A549 (cell line): ENCODE data around the gene HIVEP1. TPM values are rescaled to one million over a fixed set of nuclear protein-coding genes. Genes with fewer than 3 reads are reported as not detected.

Source experiments
- ATAC-seq, 2 experiments: fragments of 200-7000 bp in 1 of 2; fragments of >200 bp in 1 of 2; cut with Nextera tagmentation in 1 of 2; cut with Tn5 transposase in 1 of 2; 3 replicates each; pipeline versions ENCODE4 v1.8.0 to v1.9.1; 2018 to 2020; ENCODE audit warnings: mild to moderate bottlenecking in 1 of 2, moderate library complexity in 1 of 2
- CTCF ChIA-PET: fragments of 300-600 bp; sonication (Branson Sonifier 250); formaldehyde crosslinking; extraction: SDS; loops from one replicate; lab custom pipeline; 2021; ENCODE audit warnings: antibody characterized with exemption, inconsistent platforms; lab: Yijun Ruan, JAX
- POLR2A ChIA-PET: fragments of 350-600 bp; formaldehyde crosslinking; extraction: SDS; loops from one replicate; lab custom pipeline; 2021; ENCODE audit warnings: antibody characterized with exemption, inconsistent platforms; lab: Yijun Ruan, JAX
- DNase-seq, 2 experiments: peaks; one replicate each; pipeline versions ENCODE4 v3.0.0 to v3.0.0-alpha.2; 2011 to 2016; ENCODE audit warnings: low read depth in 1 of 2, low spot score in 1 of 2
- FAIRE-seq: peaks from 2 replicates; lab custom pipeline; 2011; peaks lifted over from hg19 to GRCh38; lab: Jason Lieb, UNC
- H3K27ac ChIP-seq, 2 experiments: fragments of >200 bp; sonication (Bioruptor Twin); formaldehyde crosslinking; 3 replicates each; pipeline ENCODE4 v1.5.1; 2016 to 2017
- H3K4me1 ChIP-seq: fragments of >200 bp; sonication (Bioruptor Twin); formaldehyde crosslinking; 3 replicates; pipeline ENCODE4 v1.6.1; 2016
- H3K4me2 ChIP-seq: fragments of >200 bp; sonication (Bioruptor Twin); formaldehyde crosslinking; 3 replicates; pipeline ENCODE4 v1.6.1; 2016
- H3K4me3 ChIP-seq: fragments of >200 bp; sonication (Bioruptor Twin); formaldehyde crosslinking; 3 replicates; pipeline ENCODE4 v1.5.1; 2016
- H3K9me3 ChIP-seq: fragments of >200 bp; sonication (Bioruptor Twin); formaldehyde crosslinking; 3 replicates; pipeline ENCODE4 v1.6.1; 2016
- ATOH8 ChIP-seq: fragments of 250-450 bp; sonication (Bioruptor Pico); IDR thresholded peaks from 2 replicates; pipeline ENCODE4 v1.5.0; 2020; ENCODE audit warnings: low read depth, mild to moderate bottlenecking, moderate library complexity
- BCL3 ChIP-seq: fragments of >200 bp; sonication (Bioruptor Twin); formaldehyde crosslinking; IDR thresholded peaks from 3 replicates; pipeline ENCODE4 v1.6.1; 2016
- BHLHE40 ChIP-seq: IDR thresholded peaks from 2 replicates; pipeline ENCODE4 v1.6.1; 2012; ENCODE audit warnings: low read depth, low read length, inconsistent platforms
- CBX2 ChIP-seq: fragments of 200-600 bp; sonication (generic); IDR thresholded peaks from 2 replicates; pipeline ENCODE4 v1.6.1; 2016; ENCODE audit warnings: low read depth, mild to moderate bottlenecking, borderline replicate concordance
- CHD4 ChIP-seq: fragments of 200-600 bp; sonication (generic); IDR thresholded peaks from 2 replicates; pipeline ENCODE4 v1.6.1; 2016; ENCODE audit warnings: antibody characterized with exemption, mild to moderate bottlenecking, borderline replicate concordance
- CTCF ChIP-seq: fragments of >200 bp; sonication (Bioruptor Twin); formaldehyde crosslinking; IDR thresholded peaks from 3 replicates; pipeline ENCODE4 v1.5.1; 2016
- EHMT2 ChIP-seq: fragments of 200-600 bp; sonication (generic); IDR thresholded peaks from 2 replicates; pipeline ENCODE4 v1.6.1; 2016; ENCODE audit warnings: antibody characterized with exemption, low read depth, mild to moderate bottlenecking, moderate library complexity
- FOSL2 ChIP-seq, 2 experiments: fragments of 450-650 bp in 1 of 2; fragments of >200 bp in 1 of 2; sonication (Bioruptor Twin) in 1 of 2; formaldehyde crosslinking; IDR thresholded peaks; 2 replicates each; pipeline versions ENCODE4 v1.5.0 to v1.6.1; 2016 to 2020; ENCODE audit warnings: mild to moderate bottlenecking in 1 of 2, moderate library complexity in 1 of 2
- FOXS1 ChIP-seq: fragments of 250-450 bp; sonication (Bioruptor Pico); IDR thresholded peaks from 2 replicates; pipeline ENCODE4 v1.5.0; 2020; ENCODE audit warnings: mild to moderate bottlenecking, moderate library complexity
- HDAC2 ChIP-seq: fragments of 200-600 bp; sonication (generic); IDR thresholded peaks from 2 replicates; pipeline ENCODE4 v1.6.1; 2016
- HES2 ChIP-seq: fragments of >200 bp; sonication (Bioruptor Twin); formaldehyde crosslinking; IDR thresholded peaks from 2 replicates; pipeline ENCODE4 v1.6.1; 2016
- JUN ChIP-seq, 2 experiments: fragments of >200 bp; sonication (Bioruptor Twin); formaldehyde crosslinking; IDR thresholded peaks; 2 replicates in 1 of 2; 3 replicates in 1 of 2; pipeline ENCODE4 v1.6.1; 2016 to 2017
- JUNB ChIP-seq: fragments of >200 bp; sonication (Bioruptor Twin); formaldehyde crosslinking; IDR thresholded peaks from 2 replicates; pipeline ENCODE4 v1.6.1; 2016
- KDM1A ChIP-seq: fragments of 200-600 bp; sonication (generic); IDR thresholded peaks from 2 replicates; pipeline ENCODE4 v1.6.1; 2016; ENCODE audit warnings: low read depth, mild to moderate bottlenecking
- KDM5A ChIP-seq: fragments of 200-600 bp; sonication (generic); IDR thresholded peaks from 2 replicates; pipeline ENCODE4 v1.6.1; 2016; ENCODE audit warnings: antibody characterized with exemption, mild to moderate bottlenecking
- MAX ChIP-seq: IDR thresholded peaks from 2 replicates; pipeline ENCODE4 v1.6.1; 2012
- NFE2L2 ChIP-seq: fragments of 150-350 bp; conservative IDR thresholded peaks from 2 replicates; pipeline ENCODE4 v1.6.1; 2014; ENCODE audit warnings: low read length
- NPAS2 ChIP-seq: fragments of 250-450 bp; sonication (Bioruptor Pico); IDR thresholded peaks from 2 replicates; pipeline ENCODE4 v1.8.0; 2022; ENCODE audit warnings: mild to moderate bottlenecking, moderate library complexity, borderline replicate concordance
- NR3C1 ChIP-seq: fragments of >200 bp; sonication (Bioruptor Twin); formaldehyde crosslinking; IDR thresholded peaks from 3 replicates; pipeline ENCODE4 v1.6.1; 2017
- PBX3 ChIP-seq: IDR thresholded peaks from 2 replicates; pipeline ENCODE4 v1.6.1; 2012
- PHF8 ChIP-seq: fragments of 200-600 bp; sonication (generic); IDR thresholded peaks from 2 replicates; pipeline ENCODE4 v1.6.1; 2016; ENCODE audit warnings: low read depth, mild to moderate bottlenecking, antibody characterized with exemption, moderate library complexity, borderline replicate concordance
- POLR2A ChIP-seq: IDR thresholded peaks from 2 replicates; pipeline ENCODE4 v1.6.1; 2012; ENCODE audit warnings: mild to moderate bottlenecking, low read length
- RAD21 ChIP-seq, 2 experiments: fragments of >200 bp in 1 of 2; sonication (Bioruptor Twin) in 1 of 2; formaldehyde crosslinking in 1 of 2; IDR thresholded peaks in 1 of 2; conservative IDR thresholded peaks in 1 of 2; 2 replicates in 1 of 2; 3 replicates in 1 of 2; pipeline ENCODE4 v1.6.1; 2012 to 2018; ENCODE audit warnings: inconsistent platforms in 1 of 2
- RCOR1 ChIP-seq: fragments of 150-350 bp; IDR thresholded peaks from 2 replicates; pipeline ENCODE4 v1.6.1; 2014; ENCODE audit warnings: antibody characterized with exemption, low read length, low read depth
- REST ChIP-seq: fragments of 200-600 bp; sonication (generic); IDR thresholded peaks from 2 replicates; pipeline ENCODE4 v1.6.1; 2016; ENCODE audit warnings: antibody characterized with exemption, mild to moderate bottlenecking, moderate library complexity
- RFX5 ChIP-seq: fragments of 450-650 bp; IDR thresholded peaks from 2 replicates; pipeline ENCODE4 v1.7.1; 2014; ENCODE audit warnings: antibody characterized with exemption, mild to moderate bottlenecking, moderate library complexity
- SMC3 ChIP-seq: fragments of >200 bp; sonication (Bioruptor Twin); formaldehyde crosslinking; IDR thresholded peaks from 3 replicates; pipeline ENCODE4 v1.6.1; 2018; ENCODE audit warnings: inconsistent platforms
- SREBF2 ChIP-seq: fragments of 450-650 bp; IDR thresholded peaks from 2 replicates; pipeline ENCODE4 v1.6.1; 2014; ENCODE audit warnings: mild to moderate bottlenecking, moderate library complexity
- TFCP2L1 ChIP-seq: fragments of 250-450 bp; sonication (Bioruptor Pico); IDR thresholded peaks from 2 replicates; pipeline ENCODE4 v1.5.0; 2021; ENCODE audit warnings: mild to moderate bottlenecking
- TP53 ChIP-seq: fragments of 250-450 bp; sonication (Bioruptor Pico); IDR thresholded peaks from 2 replicates; pipeline ENCODE4 v1.5.0; 2021; ENCODE audit warnings: mild to moderate bottlenecking, moderate library complexity
- ZFP36 ChIP-seq: fragments of 450-650 bp; IDR thresholded peaks from 2 replicates; pipeline ENCODE4 v1.6.1; 2014; ENCODE audit warnings: borderline replicate concordance; ENCODE audit not compliant: partially characterized antibody
- ZNF302 ChIP-seq: fragments of 250-450 bp; sonication (Bioruptor Pico); IDR thresholded peaks from 2 replicates; pipeline ENCODE4 v1.9.0; 2021; ENCODE audit warnings: inconsistent platforms, mild to moderate bottlenecking, moderate library complexity
- ZSCAN20 ChIP-seq: fragments of 250-450 bp; sonication (Bioruptor Pico); IDR thresholded peaks from 2 replicates; pipeline ENCODE4 v1.8.0; 2022; ENCODE audit warnings: mild to moderate bottlenecking, moderate library complexity
- WGBS: methylation state at CpG from one replicate; pipeline ENCODE4 v1.1.6; 2017; ENCODE audit errors: missing lambda C conversion rate; 5-methylcytosine and 5-hydroxymethylcytosine counted together
- polyA plus RNA-seq, 4 experiments: library from polyadenylated mRNA; depleted of rRNA in 3 of 4; stranded (reverse); fragments of >200 nt; fragmentation: RNase III in 1 of 4; extraction: RNeasy Plus Mini Kit Qiagen cat#74134 plus additional on column Dnase treatment in 1 of 4; gene quantifications; 2 replicates in 3 of 4; 3 replicates in 1 of 4; pipeline ENCODE4 v1.2.3, GENCODE V29; 2011 to 2017

Gene HIVEP1
- polyA plus RNA-seq, 2 of the 4 experiments (the other 2 are of a cell fraction), result 5.8 to 10.5 TPM

- Histone ChIP-seq H3K4me2 (no peak overlapping the region), H3K27ac (no peak overlapping the region), H3K4me3 (no peak overlapping the region), H3K9me3 (no peaks in the 10 kb centered on the region), H3K4me1 (no peaks in the 10 kb centered on the region)
- TF ChIP-seq ATOH8 (CRISPR knock-in tag) (no peak), CHD4 (no peak), PBX3 (no peak), POLR2A (no peak), NFE2L2 (no peak), RCOR1 (no peak), ZNF302 (CRISPR knock-in tag) (no peak), TP53 (no peak), FOSL2 (IDR thresholded peaks at IDR 0.05) (no peak), FOSL2 (CRISPR knock-in tag; IDR thresholded peaks at IDR 0.05) (no peak), BHLHE40 (no peak), NR3C1 (no peak), KDM5A (no peak), KDM1A (no peak), RAD21 (conservative IDR thresholded peaks at IDR 0.05 in 1 of 2, IDR thresholded peaks at IDR 0.05 in 1 of 2) (no peak), HDAC2 (no peak), HES2 (no peak), SREBF2 (no peak), FOXS1 (CRISPR knock-in tag) (no peak), EHMT2 (no peak)
- DNase-seq, result no peak
- ChIA-PET CTCF (no interaction called here), POLR2A (no interaction called here)
- no peak for ATAC-seq
- FAIRE-seq, result no peak
- 59% methylated on average over 1 of the region's 1 CpG for WGBS
Observed at GRCh38 chr6:11996751-11997150, 15.4 kb upstream of the HIVEP1 start.

- H3K4me2 ChIP-seq, result no peak overlapping the region
- CTCF ChIA-PET, result no interaction called here
- H3K27ac ChIP-seq, result no peak overlapping the region
- POLR2A ChIA-PET, result interaction anchor here (0.5 kb wide), 1 partner anchor 403 kb away, joined by 3 read pairs; no protein-coding TSS in a partner anchor
- ATAC-seq (no peak), FAIRE-seq (no peak), DNase-seq (no peak)
- no peaks in the 10 kb centered on the region for H3K4me1 ChIP-seq
- no peak overlapping the region for H3K4me3 ChIP-seq
- 91% methylated on average over 5 of the region's 5 CpGs for WGBS
- H3K9me3 ChIP-seq, result no peaks in the 10 kb centered on the region
- no peak for TF ChIP-seq REST
- TF ChIP-seq ZNF302 (CRISPR knock-in tag), result no peak
- TF ChIP-seq NPAS2 (CRISPR knock-in tag), result no peak
- TF ChIP-seq ZSCAN20, result no peak
- no peak for TF ChIP-seq JUN (IDR thresholded peaks at IDR 0.05)
- no peak for TF ChIP-seq JUNB
- no peak for TF ChIP-seq CBX2
- no peak for TF ChIP-seq MAX
- TF ChIP-seq PHF8, result no peak
- TF ChIP-seq SMC3, result no peak
- TF ChIP-seq CTCF, result no peak
- TF ChIP-seq ZFP36, result no peak
- TF ChIP-seq BCL3, result no peak
- no peak for TF ChIP-seq TFCP2L1
- no peak for TF ChIP-seq RFX5
Observed at GRCh38 chr6:11999246-11999645, 12.9 kb upstream of the HIVEP1 start.
